Activated CD4-positive, alpha-beta T cell treated with anti-CD3 and anti-CD28 coated beads, Interleukin-10, Interleukin-2, amounts not matched to agents 100 ng/mL and 50 ng/mL, durations not matched to agents 16 hours and 8 hours (primary cell): Measurements from ENCODE around the gene PITRM1.
A peak's percentile ranks its signal among the peaks of the same experiment; 100 is the strongest.
"Not testable (repeated sequence)": the region's sequence is repeated elsewhere in the genome, so short reads cannot be mapped to it uniquely, and the experiment has no call there.

Source experiments
- DNase-seq: peaks from one replicate; pipeline ENCODE4 v3.0.0-alpha.2; 2020

Gene PITRM1

DNA sequence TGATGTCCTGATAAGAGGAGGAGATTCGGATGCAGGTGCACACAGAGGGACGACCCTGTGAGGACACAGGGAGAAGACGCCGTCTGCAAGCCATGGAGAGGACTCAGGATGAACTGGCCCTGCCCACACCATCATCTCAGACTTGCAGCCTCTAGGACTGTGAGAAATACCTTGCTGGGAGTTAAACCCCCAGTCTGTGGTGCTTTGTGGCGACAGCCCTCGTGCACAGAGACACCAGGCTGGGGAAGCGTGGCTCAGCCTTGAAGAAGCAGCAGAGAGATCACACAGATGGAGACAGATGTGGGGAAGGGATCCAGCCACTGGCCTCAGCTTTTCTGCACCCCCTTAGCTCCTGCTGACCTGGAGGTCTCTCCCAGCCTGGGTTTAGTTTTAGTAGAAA, 26.3 kb upstream of the PITRM1 start:
- no peak for DNase-seq

DNA sequence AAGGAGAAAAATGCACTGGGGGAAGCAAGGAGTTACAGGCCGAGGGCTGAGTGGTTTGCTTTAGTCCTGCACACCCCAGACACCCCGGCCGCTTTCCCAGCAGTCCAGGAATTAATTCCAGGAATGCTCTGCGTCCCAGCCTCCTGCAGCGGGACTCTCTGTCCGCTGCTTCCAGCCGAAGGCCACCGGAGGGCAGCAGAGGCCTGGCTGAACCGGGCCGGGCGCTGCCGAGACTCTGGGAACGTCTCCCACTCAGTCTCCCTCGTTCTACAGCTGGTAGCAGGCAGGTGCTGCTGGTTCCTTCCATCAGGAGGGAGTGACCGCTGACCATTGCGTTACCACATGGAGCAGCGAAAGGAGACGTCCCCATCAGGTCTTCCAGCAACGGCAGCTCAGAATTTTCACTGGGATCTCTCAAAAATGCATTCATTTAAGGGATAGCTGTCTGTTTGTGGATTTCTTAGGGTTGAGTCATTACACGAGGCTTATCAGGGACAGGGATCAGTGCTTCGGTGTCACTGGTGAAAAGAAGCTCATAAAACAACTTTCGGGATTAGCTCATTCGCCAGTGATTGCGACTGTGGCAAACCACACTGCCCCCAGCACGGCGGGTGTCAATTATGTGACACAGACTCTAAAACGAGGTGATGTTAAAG, 24.9 kb upstream of the PITRM1 start:
- DNase-seq, result peak; percentile 94

GRCh38 chr10:3196958-3197347, 24.4 kb upstream of the PITRM1 start:
- DNase-seq, result no peak

DNA sequence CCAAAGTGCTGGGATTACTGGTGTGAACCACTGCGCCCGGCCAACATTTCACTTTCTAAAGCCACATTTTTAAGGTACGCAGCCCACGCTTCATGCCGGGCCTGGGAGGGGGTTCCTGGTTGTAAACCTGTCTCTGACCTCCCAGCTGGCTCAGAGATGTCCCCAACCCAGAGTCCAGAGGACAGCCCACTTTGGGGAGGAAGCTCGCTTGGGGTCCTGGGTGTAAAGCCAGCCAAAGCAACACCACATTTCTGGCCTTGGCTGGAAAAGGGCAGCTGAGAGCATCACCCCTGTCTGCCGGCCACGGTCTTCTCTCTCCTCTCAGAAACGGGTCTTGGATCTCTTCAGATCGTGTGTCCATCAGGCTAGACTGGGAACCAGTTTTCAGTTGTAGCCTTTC, 23.9 kb upstream of the PITRM1 start:
- DNase-seq, result no peak

DNA sequence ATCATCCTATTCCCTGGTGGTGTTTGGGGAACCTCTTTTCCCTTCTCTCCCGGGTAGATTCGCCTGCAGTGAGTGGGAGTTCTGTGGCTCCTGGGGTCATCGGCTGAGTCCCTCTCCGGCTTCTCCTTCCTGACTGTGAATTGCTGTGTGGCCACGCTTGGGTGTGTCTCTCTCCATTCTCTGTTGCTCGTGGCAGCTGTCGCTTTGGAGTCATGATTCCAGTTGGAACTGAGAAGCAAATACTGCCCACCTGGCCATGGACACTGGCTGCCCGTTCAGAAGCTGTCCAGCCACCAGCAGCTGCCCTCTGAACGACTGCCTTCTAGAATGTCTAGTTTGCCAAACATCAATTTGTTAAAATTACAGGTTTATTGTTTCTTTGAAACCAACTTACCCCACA, 23.1 kb upstream of the PITRM1 start:
- DNase-seq, result no peak

DNA sequence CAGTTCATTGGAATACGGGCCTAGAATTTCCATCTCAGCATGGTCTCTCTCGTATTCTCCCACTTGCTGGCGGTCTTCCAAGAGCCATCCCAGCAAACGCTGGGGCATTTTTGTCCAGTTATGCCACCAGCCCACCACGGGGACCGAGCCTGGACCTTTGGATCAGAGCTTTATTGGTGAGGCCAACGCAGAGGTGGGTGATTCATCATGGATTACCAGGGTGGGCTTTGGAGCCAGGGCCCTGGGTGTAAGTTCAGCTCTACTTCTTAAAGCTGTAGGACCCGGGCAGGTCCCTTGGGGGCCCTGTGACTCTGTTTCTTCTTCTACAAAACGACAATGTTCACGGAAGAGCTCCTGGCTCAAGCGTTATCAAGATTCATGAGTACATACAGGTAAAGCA, 22.7 kb upstream of the PITRM1 start:
- DNase-seq, result no peak

GRCh38 chr10:3194871-3195270, 22.3 kb upstream of the PITRM1 start:
- no peak for DNase-seq

DNA sequence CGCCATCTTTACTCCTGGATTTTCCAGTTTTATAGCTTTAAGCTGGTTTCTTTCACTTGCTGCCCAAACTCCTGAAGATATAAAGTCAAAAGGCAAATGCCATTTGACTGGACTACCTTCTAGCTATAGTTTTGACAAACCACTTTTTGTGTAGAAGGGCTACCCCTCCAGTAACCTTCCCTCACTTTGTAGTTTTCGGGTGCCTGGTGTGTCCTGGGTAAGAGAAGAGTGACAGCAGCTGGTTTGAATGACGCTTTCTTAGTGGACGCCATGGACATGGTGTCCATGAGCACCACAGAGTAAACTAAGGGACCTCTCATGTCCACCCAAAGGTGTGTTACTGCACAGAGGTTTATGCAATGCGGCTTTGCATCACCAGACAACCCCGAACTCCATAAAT, 21.2 kb upstream of the PITRM1 start:
- DNase-seq, result no peak

DNA sequence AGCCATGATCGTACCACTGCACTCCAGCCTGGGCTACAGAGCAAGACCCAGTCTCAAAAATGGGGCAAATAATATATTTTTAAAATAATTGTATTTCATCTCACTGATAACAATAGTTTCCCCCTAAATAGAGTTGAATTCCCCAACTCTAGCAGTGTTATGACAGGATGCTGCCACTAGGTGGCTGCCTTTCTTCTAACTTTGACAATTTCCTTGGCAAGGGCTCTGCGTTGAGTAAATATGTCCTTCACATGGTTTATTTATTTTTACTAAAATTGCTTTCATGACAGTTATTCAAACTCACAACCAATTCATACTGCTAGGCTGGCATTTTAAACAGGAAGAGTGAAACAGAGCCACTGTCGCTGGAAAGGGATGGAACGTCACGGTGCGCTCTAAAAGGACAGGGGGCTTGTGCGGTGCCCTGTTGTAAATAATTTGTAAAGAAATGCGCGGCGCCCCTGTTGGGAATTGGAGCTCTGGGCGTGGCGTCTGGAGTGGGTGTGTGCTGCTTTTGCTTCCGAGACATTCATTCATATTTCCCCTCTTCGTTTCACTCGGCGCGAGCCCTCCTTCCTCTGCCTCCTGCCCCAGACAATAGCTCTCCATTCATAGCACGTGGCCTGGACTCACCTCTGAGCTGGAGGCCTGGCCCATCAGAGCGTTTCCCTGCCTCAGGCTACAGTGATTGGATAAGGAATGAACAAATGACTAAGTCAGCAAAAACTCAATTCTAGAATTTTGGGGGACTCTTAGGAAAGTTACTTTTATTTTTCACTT, 20.5 kb upstream of the PITRM1 start:
- peak; percentile 62 for DNase-seq

- DNase-seq, result no peak
These were observed 18.2 kb upstream of the PITRM1 start for GRCh38 chr10:3190817-3191216.

- not testable (repeated sequence) for DNase-seq
These were observed 14.6 kb upstream of the PITRM1 start for GRCh38 chr10:3187229-3187628.

DNA sequence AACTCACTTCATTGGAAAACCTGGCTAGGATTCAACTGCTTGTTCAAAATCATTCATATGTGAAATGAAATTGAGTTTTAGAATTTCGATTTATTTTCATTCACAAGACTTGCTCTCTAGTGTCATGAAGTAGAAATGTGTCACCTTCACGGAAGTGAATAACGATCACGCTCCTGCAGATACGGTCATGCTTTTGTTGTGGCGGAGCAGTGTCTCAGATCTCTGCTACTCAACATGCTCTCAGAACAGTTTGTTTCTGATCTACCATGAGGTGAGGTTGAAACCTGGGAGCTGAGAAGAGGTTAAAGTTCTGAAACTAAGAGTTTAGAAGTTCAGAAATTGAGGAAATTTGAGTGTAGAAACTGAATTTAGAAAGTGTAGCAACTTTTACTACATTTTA, 13.8 kb upstream of the PITRM1 start:
- peak; percentile 60 for DNase-seq

DNA sequence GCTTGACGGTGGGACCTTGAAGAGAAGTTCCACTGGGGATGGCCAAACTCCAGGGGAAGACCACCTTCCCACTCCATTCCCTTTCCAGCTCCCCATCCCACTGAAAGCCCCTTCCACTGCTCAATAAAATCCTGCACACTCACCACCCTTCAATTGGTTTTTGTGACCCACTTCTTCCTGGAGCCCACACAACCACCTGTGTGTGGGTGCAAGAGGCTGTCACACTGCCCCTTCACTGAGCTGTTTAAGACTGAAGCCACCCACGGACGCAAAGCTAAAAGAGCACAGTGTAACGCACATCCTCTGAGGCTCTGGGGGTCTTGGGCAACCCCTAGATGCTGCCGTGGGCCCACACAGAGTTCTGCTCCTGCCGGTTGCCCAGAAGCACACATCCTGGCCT, 12.8 kb upstream of the PITRM1 start:
- DNase-seq, result no peak

- DNase-seq, result no peak
These were observed 7.9 kb upstream of the PITRM1 start for GRCh38 chr10:3180355-3181025.

DNA sequence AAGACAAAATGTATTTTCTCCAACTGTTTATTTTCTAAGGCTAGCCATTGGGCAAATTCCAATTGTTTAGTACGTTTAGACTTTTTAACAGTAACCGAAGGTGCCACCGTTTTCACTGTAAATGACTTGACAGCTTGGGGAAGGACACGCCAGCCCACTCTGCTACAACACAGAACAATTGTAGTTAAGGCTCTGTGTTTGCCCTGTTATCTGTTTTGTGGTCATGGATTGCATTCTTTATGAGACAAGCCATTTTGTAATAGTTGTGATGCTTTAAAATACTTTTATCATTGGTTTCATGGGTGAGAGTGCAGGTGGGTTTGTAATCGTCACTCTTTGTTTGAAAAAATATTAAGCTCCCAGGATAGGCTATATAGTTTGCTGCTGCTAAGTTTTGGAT, 6.6 kb upstream of the PITRM1 start:
- no peak for DNase-seq

DNA sequence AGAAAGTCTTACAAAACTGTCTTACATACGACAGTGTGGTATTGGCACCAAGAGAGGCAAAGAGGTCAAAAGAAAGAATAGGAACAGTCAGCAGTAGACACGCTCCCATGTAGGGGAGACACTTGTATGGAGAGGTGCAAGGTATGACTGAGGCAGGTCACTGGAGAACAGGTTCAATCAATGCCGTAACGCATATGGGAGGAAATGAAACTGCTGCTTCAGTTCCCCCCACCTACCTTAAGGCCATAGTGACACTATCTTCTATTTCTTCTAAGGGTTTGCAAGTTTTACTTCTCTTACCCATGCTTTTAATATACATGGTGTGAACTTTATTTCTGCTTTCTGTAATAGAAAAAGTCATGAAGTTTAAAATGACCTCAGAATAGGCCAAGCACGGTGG, 5.5 kb upstream of the PITRM1 start:
- no peak for DNase-seq

GRCh38 chr10:3173171-3173878, 743 bp upstream of the PITRM1 start:
- DNase-seq, result no peak

- peak; percentile 48 for DNase-seq
These were observed 519 bp downstream of the PITRM1 start for GRCh38 chr10:3172081-3172445.

DNA sequence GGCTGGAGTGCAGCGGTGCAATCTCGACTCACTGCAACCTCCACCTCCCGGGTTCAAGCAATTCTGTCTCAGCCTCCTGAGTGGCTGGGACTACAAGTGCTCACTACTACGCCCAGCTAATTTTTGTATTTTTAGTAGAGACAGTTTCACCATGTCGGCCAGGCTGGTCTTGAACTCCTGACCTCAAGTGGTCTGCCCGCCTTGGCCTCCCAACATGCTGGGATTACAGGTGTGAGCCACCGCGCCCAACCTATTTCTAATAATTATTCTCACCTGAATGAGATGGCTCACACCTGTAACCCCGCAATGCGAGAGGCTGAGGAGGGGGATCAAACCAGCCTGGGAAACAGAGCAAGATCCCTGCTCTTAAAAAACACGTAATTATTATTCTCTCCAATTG, 1.1 kb downstream of the PITRM1 start:
- not testable (repeated sequence) for DNase-seq

GRCh38 chr10:3169673-3170072, 2.9 kb downstream of the PITRM1 start:
- DNase-seq, result no peak

- no peak for DNase-seq
These were observed 3.3 kb downstream of the PITRM1 start for GRCh38 chr10:3169271-3169670.

DNA sequence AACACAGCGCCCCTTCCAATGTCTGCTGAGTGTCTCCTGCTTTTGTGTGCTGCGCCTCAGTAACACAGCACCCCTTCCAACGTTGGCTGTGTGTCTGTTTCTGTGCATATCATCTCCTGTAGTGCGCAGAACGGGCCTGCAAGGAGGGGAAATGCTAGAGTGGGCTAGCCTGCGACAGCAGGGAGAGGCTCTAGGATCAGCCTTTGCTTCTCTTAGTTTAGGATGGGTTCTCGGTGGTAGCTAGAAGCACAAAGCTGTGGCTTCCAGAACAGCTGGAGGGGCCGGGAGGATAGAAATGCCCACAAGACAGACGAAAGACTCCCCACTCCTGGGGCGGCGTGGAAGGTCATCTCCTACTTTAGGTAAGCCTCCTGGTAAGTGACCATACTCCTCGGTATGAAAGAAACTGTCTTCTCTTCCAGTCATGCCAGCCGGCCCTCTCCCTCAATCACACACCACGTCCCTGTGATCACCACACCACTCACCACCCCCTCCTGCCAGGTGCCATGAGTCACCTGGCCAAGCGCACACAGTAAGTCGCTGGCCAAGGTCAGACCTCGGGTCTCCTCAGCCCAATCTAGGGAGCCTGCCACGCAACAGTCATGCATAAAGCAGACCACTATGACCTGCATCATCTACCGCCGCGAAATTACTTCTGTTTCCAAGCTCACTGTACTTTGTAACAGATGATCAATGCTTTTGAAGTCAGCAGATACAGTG, 4.8 kb downstream of the PITRM1 start:
- no peak for DNase-seq
